ENCODE measurements around the gene GIN1.

GRCh38 chr5:103126557-103126956, 6.6 kb upstream of the GIN1 start:
- TF ChIP-seq CTCF (IDR thresholded peaks at IDR 0.05; ENCODE audit: insufficient read depth, low read length, poor library complexity, severe bottlenecking) (no peak), EZH2phosphoT487 (conservative IDR thresholded peaks at IDR 0.05; ENCODE audit: low read length) (no peak)
